Small intestine (tissue), 7 donors: ENCODE data around the gene TRAF3. TPM values are rescaled to one million over a fixed set of nuclear protein-coding genes. Genes with fewer than 3 reads are reported as not detected.
"Not testable (repeated sequence)": the region's sequence is repeated elsewhere in the genome, so short reads cannot be mapped to it uniquely, and the experiment has no call there.

Experiments
- DNase-seq, 2 donors: peaks; one replicate each; pipeline versions ENCODE4 v3.0.0 to v3.0.0-alpha.2; 2013
- FAIRE-seq: peaks from 2 replicates; lab custom pipeline; 2012; peaks lifted over from hg19 to GRCh38; lab: Jason Lieb, UNC
- H3K27ac ChIP-seq, 3 donors: one replicate each; pipeline ENCODE4 v1.5.1; 2013; ENCODE audit warnings: low read length in 2 of 3, mild to moderate bottlenecking in 2 of 3, control low read depth in 1 of 3, inconsistent platforms in 1 of 3, low read depth in 1 of 3, moderate library complexity in 1 of 3
- H3K27me3 ChIP-seq, 3 donors: one replicate each; pipeline ENCODE4 v1.6.1; 2013; ENCODE audit warnings: low read length in 3 of 3, inconsistent platforms in 1 of 3; ENCODE audit not compliant: control insufficient read depth in 3 of 3, insufficient read depth in 3 of 3
- H3K36me3 ChIP-seq, 3 donors: one replicate each; pipeline ENCODE4 v1.6.1; 2013; ENCODE audit warnings: low read length in 3 of 3, inconsistent platforms in 1 of 3, low read depth in 1 of 3, mild to moderate bottlenecking in 1 of 3, moderate library complexity in 1 of 3; ENCODE audit not compliant: control insufficient read depth in 3 of 3, insufficient read depth in 2 of 3
- H3K4me1 ChIP-seq, 3 donors: one replicate each; pipeline ENCODE4 v1.6.1; 2013; ENCODE audit warnings: low read length in 2 of 3, inconsistent platforms in 1 of 3, low read depth in 1 of 3, mild to moderate bottlenecking in 1 of 3, moderate library complexity in 1 of 3; ENCODE audit not compliant: control insufficient read depth in 3 of 3, insufficient read depth in 2 of 3
- H3K4me3 ChIP-seq, 3 donors: one replicate each; pipeline ENCODE4 v1.5.1; 2013; ENCODE audit warnings: low read length in 3 of 3, control low read depth in 1 of 3, inconsistent platforms in 1 of 3, low read depth in 1 of 3, mild to moderate bottlenecking in 1 of 3, moderate library complexity in 1 of 3
- H3K9me3 ChIP-seq, 2 donors: one replicate each; pipeline ENCODE4 v1.6.1; 2013; ENCODE audit warnings: low read depth in 1 of 2, low read length in 1 of 2; ENCODE audit not compliant: control insufficient read depth in 2 of 2, insufficient read depth in 1 of 2
- WGBS, 3 donors: extraction: QIAGEN DNeasy Blood & Tissue Kit; methylation state at CpG; one replicate each; pipeline ENCODE4 v1.1.7; 2013; 5-methylcytosine and 5-hydroxymethylcytosine counted together
- polyA plus RNA-seq, 4 donors: library from polyadenylated mRNA; stranded (reverse) in 3 of 4; unstranded in 1 of 4; fragments of 200-250 nt in 3 of 4; fragments of 120-200 nt in 1 of 4; gene quantifications; one replicate each; pipeline versions ENCODE4 v1.2.1 to v1.2.3, GENCODE V29; 2013
- donor health status: healthy with polysubstance abuse.
- donor health status: control.
- donor health status: control.
- donor health status: Bipolar disorder and iron deficiency.
- donor health status: healthy.

Gene TRAF3
- polyA plus RNA-seq, 4 donors: 4.0 to 17.9 (median 8.5) TPM

GRCh38 chr14:102868956-102869547 is 91.8 kb downstream of the TRAF3 start:
- WGBS, 3 donors: 95 to 96% (median 95%) methylated on average over 8 of the region's 8 CpGs
- FAIRE-seq: no peak
- H3K4me1 ChIP-seq: peaks cover 0 to 24% (median 3%) of the 10 kb centered on the region in 3 donors
- DNase-seq: no peak
- no peaks in the 10 kb centered on the region for H3K9me3 ChIP-seq
- no peak overlapping the region for H3K27ac ChIP-seq
- H3K27me3 ChIP-seq: no peaks in the 10 kb centered on the region
- H3K36me3 ChIP-seq: peaks cover 2 to 40% (median 6%) of the 10 kb centered on the region in 3 donors
- no peak overlapping the region for H3K4me3 ChIP-seq

GRCh38 chr14:102870246-102870645 is 93.0 kb downstream of the TRAF3 start:
- Histone ChIP-seq H3K27ac (no peak overlapping the region), H3K9me3 (no peaks in the 10 kb centered on the region), H3K4me1 (peaks cover 0 to 26% (median 3%) of the 10 kb centered on the region in 3 donors), H3K36me3 (peaks cover 2 to 43% (median 8%) of the 10 kb centered on the region in 3 donors), H3K27me3 (no peaks in the 10 kb centered on the region), H3K4me3 (no peak overlapping the region)
- FAIRE-seq (no peak), DNase-seq (no peak)
- WGBS, 3 donors: 95 to 97% (median 95%) methylated on average over 21 of the region's 21 CpGs

DNA sequence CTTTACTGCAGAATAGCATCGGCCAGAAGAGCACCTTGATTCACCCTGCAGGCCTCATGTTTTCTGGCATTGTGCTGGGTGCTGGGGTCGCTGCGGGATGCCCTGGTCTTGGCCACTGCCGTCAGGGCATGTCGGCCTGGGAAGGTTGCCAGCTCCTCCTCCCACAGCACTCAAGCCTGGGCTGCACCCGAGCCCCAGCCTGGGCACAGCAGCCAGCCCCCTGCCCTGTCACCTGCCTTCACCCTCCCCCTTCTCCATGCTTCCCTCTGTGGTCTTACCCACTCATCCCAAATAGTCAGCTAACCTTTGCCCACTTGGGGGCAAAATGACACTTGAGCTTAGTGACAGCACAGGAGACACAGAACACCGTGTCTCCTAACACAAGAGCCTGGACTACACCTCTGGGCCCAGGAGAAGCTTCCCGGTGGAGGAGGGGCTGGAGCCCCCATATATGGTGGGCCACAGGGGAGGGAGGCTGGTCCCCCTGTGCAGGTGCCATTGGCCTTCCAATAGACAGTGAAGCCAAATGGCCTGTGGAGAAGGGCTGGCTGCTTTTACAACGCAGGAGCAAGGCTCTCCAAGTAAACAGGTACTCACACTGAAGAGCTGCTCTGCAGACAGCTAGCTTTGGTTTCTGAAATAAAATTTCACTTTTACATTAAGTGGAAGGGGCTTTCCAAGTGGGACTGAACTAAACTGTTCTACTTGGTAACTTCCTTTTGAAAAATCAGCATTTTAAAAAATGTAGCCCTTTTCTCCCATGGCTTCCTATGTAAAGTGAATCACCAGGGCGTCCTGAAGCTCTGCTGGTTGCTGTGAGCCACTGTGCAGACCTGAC is 94.0 kb downstream of the TRAF3 start:
- Histone ChIP-seq H3K4me3 (no peak overlapping the region), H3K36me3 (peaks cover 3 to 44% (median 9%) of the 10 kb centered on the region in 3 donors), H3K9me3 (no peaks in the 10 kb centered on the region), H3K4me1 (peaks cover 0 to 26% (median 3%) of the 10 kb centered on the region in 3 donors), H3K27ac (no peak overlapping the region), H3K27me3 (no peaks in the 10 kb centered on the region)
- no peak for DNase-seq
- 59 to 78% (median 70%) methylated on average over 10 of the region's 10 CpGs for WGBS, 3 donors
- no peak for FAIRE-seq

GRCh38 chr14:102872020-102872419 is 94.8 kb downstream of the TRAF3 start:
- peak in 1 of 2 donors; percentile 26 for DNase-seq
- Histone ChIP-seq H3K4me1 (peaks cover 0 to 26% (median 3%) of the 10 kb centered on the region in 3 donors), H3K27me3 (no peaks in the 10 kb centered on the region), H3K27ac (no peak overlapping the region), H3K36me3 (peaks cover 11 to 52% (median 12%) of the 10 kb centered on the region in 3 donors), H3K4me3 (no peak overlapping the region), H3K9me3 (no peaks in the 10 kb centered on the region)
- 86 to 89% (median 87%) methylated on average over 5 of the region's 5 CpGs for WGBS, 3 donors
- FAIRE-seq: no peak

DNA sequence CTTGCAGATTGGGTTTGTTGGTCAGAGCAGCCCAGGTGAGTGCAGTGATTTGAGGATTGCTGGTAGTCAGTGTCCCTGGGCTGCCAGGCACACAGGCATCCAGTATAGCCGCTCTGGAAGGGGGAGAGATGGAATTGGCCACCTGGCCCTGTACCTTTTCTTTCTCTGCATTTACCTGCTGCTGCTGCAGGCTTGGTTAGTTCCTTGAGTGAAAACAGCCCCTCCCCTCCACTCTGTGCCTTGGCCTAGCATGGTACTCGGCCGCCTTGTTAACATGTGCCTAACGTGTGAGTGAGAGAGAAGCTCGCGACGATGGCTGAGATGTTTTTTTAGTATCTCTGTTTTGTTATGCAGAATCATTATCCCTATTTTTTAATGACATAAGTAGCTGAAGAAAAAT is 95.9 kb downstream of the TRAF3 start:
- Histone ChIP-seq H3K27me3 (no peaks in the 10 kb centered on the region), H3K36me3 (peaks cover 12 to 57% (median 15%) of the 10 kb centered on the region in 3 donors), H3K4me3 (no peak overlapping the region), H3K4me1 (peaks cover 0 to 19% (median 2%) of the 10 kb centered on the region in 3 donors), H3K9me3 (no peaks in the 10 kb centered on the region), H3K27ac (peak overlapping the region in 2 of 3 donors; percentile 11 to 69)
- WGBS, 3 donors: 26 to 64% (median 55%) methylated on average over 7 of the region's 7 CpGs
- FAIRE-seq (no peak), DNase-seq (peak; percentile 43 to 65)

DNA sequence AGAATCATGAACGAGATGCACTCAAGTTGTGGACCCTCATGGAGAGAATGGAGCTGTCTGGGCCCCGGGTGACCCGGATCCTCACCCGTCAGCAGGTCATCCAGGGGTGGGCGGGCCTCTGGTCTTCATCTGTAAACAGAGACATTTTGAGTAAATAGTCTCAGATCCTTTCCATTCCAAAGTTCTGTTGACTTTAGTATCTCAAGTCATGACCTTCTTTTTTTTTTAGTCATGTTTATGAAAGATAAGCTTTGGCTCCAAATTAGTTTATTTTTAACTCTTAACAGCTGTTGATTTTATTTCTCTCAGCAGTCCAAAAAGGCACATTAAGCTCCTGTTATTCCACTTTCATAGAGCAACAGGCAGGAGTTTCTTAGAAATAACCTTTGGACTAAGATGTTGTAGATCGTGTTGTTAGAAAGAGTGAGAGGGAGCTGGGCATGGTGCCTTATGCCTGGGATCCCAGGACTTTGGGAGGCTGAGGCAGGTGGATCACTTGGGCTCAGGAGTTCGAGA is 96.4 kb downstream of the TRAF3 start:
- H3K4me1 ChIP-seq: peaks cover 0 to 18% (median 2%) of the 10 kb centered on the region in 3 donors
- no peak for FAIRE-seq
- DNase-seq: peak; percentile 69 to 73
- peaks cover 12 to 62% (median 15%) of the 10 kb centered on the region in 3 donors for H3K36me3 ChIP-seq
- WGBS, 3 donors: 14 to 43% (median 33%) methylated on average over 7 of the region's 7 CpGs
- H3K4me3 ChIP-seq: no peak overlapping the region
- no peaks in the 10 kb centered on the region for H3K9me3 ChIP-seq
- H3K27me3 ChIP-seq: no peaks in the 10 kb centered on the region
- H3K27ac ChIP-seq: peak overlapping the region in 2 of 3 donors; percentile 21 to 69

- Histone ChIP-seq H3K36me3 (peaks cover 12 to 65% (median 15%) of the 10 kb centered on the region in 3 donors), H3K4me1 (peaks cover 0 to 31% (median 2%) of the 10 kb centered on the region in 3 donors), H3K9me3 (no peaks in the 10 kb centered on the region), H3K4me3 (no peak overlapping the region), H3K27me3 (no peaks in the 10 kb centered on the region), H3K27ac (no peak overlapping the region)
- WGBS, 3 donors: 73 to 88% (median 88%) methylated on average over 2 of the region's 2 CpGs
- FAIRE-seq: no peak
- DNase-seq: no peak
These were observed 98.4 kb downstream of the TRAF3 start for GRCh38 chr14:102875652-102876051.

- not testable (repeated sequence) for H3K27me3 ChIP-seq, DNase-seq, H3K9me3 ChIP-seq, FAIRE-seq, H3K27ac ChIP-seq, H3K4me3 ChIP-seq
- Histone ChIP-seq H3K4me1 (peaks cover 0 to 28% (median 2%) of the 10 kb centered on the region in 3 donors), H3K36me3 (peaks cover 6 to 55% (median 13%) of the 10 kb centered on the region in 3 donors)
- WGBS, 3 donors: 97 to 99% (median 98%) methylated on average over 10 of the region's 10 CpGs
These were observed 100.3 kb downstream of the TRAF3 start for GRCh38 chr14:102877511-102877910.
